NOMO-1 (cell line): ENCODE results near the gene HGS.

Source experiments
- DNase-seq, 2 experiments: peaks; one replicate each; lab custom pipeline; 2025; ENCODE audit not compliant: unreplicated experiment in 2 of 2; lab: John Stamatoyannopoulos, UW

The HGS gene

GRCh38 chr17:81702934-81703746, 19.3 kb downstream of the HGS start, which contains the start of gene MRPL12:
Gene MRPL12, plus strand, starts transcription at chr17:81703367. Its CDS starts 135 bp downstream, at chr17:81703502.
- peak; percentile 93 to 95 for DNase-seq

- DNase-seq, result peak in 1 of 2 experiments; percentile 11
Observed at GRCh38 chr17:81703747-81704654, 20.2 kb downstream of the HGS start.

- DNase-seq, result no peak
Observed at GRCh38 chr17:81705518-81706231, 21.9 kb downstream of the HGS start.

DNA sequence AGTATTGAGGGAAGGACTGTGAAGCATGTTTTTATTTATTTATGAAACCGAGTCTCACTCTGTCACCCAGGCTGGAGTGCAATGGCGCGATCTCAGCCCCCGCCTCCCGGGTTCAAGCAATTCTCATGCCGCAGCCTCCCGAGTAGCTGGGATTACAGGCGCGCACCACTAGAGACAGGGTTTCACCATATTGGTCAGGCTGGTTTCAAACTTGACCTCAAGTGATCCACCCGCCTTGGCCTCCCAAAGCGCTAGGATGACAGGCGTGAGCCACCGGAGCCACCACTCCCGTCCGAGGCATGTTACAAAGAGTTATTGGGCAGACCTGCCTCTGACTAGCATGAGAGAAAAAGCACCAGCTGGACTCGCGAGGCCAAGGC, 22.4 kb downstream of the HGS start:
- no peak for DNase-seq

DNA sequence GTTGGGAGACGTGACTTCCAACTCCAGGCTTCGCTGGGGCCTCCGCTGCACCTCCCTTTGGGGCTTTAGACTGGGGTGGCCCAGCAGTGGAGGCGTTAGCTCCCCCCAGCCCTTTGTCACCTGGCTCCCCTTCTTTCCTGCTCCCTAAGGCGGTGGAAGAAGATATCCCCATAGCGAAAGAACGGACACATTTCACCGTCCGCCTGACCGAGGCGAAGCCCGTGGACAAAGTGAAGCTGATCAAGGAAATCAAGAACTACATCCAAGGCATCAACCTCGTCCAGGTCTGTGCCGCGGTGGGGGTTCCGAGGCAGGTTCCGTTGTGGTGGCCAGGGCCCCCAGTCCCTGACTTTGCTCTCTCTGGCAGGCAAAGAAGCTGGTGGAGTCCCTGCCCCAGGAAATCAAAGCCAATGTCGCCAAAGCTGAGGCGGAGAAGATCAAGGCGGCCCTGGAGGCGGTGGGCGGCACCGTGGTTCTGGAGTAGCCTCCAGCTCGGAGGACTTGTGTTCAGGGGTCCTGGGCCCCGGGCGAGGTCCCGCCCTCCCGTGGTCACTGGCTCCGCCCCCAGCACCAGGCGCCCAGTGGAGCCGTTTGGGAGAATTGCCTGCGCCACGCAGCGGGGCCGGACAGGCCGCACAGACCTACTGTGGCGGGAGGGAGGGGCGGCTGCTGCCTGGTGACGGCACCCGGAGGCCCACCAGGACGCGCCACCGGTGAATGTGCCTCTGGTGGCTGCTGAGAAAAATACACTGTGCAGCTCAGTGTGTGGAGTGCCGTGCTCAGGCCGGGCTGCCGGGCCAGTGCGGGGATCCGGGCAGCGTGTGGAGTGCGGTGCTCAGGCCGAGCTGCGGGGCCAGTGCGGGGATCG, 23.2 kb downstream of the HGS start:
- no peak for DNase-seq

DNA sequence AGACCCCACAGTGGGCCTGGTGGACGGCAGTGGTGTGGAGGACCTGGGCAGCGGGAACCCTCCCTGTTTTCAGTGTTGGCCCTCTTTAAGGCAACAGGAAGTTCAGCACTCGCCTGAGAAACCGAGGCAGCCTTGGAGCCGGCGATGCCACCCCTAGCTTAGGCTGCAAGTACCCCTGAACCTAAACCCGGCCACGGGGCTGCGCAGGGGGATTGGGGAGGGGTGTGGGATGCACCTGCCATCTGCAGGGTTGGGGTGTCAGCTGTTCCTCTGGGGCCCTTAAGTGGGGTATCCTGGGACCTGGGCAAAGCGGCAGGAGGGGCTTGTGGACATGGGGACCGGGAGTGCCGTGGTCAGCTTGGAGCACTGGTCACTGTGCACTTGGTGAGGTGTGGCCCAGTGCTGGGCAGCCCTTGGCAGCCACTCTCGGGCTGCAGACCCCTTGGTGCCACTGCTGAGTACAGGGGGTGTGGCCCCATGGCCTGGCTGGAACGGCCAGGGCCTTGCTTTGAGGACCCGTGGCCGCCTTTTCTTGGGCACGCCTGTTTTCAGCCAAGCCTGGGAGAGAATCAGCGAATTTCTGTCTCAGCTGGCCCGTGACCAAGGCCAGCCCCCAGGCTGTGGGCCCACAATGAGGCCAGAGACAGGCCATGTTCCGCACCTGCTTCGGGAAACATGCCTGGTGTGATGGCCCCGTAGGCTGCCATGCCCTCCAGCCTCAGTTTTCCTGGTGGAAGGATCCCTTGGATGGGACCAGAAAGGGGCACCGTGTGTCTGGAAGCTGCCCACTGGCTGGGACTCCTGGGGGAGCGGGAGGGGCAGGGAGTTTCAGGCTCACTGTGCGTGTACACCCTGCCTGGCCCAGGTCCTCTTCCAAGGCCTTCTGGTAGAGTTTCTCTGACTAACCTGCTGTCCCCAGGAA, 24.2 kb downstream of the HGS start:
- no peak for DNase-seq

- DNase-seq, result no peak
Observed at GRCh38 chr17:81708739-81709185, 25.0 kb downstream of the HGS start.

GRCh38 chr17:81710514-81711308, 26.9 kb downstream of the HGS start:
- DNase-seq, result peak; percentile 27 to 61

- DNase-seq, result peak; percentile 69 to 82
Observed at GRCh38 chr17:81711814-81712467, 28.1 kb downstream of the HGS start, which contains the start of gene SLC25A10. Gene SLC25A10, plus strand, starts transcription at chr17:81712284. Its CDS starts 143 bp downstream, at chr17:81712427.

GRCh38 chr17:81712468-81713003, 28.7 kb downstream of the HGS start:
- peak in 1 of 2 experiments; percentile 7 for DNase-seq

DNA sequence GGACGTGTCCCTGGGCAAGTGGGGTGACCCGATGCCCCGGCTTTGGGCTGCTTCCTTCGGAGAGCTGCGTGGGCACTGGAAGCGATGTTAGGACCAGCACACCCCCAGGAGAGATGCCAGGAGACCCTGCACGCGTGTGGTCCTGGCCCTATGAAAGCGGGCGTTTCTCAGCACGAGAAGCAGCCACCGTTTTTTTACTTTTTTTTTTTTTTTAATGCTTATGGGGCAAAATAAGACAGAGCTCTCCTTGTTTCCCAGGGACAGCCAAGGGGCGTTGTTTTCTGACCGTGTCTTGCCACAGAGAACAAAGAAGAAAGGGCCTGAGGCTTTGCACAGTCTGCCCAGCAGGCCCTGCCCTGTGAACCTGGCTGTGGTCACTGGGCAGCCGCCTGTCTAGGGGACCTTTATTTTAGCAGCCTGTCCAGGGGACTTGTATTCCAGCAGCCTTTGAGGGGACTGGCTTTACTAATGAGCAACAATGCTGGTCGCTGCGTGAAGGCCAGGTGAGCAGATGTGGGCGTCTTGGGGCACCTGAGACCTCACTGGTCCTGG, 29.3 kb downstream of the HGS start:
- DNase-seq, result no peak

DNA sequence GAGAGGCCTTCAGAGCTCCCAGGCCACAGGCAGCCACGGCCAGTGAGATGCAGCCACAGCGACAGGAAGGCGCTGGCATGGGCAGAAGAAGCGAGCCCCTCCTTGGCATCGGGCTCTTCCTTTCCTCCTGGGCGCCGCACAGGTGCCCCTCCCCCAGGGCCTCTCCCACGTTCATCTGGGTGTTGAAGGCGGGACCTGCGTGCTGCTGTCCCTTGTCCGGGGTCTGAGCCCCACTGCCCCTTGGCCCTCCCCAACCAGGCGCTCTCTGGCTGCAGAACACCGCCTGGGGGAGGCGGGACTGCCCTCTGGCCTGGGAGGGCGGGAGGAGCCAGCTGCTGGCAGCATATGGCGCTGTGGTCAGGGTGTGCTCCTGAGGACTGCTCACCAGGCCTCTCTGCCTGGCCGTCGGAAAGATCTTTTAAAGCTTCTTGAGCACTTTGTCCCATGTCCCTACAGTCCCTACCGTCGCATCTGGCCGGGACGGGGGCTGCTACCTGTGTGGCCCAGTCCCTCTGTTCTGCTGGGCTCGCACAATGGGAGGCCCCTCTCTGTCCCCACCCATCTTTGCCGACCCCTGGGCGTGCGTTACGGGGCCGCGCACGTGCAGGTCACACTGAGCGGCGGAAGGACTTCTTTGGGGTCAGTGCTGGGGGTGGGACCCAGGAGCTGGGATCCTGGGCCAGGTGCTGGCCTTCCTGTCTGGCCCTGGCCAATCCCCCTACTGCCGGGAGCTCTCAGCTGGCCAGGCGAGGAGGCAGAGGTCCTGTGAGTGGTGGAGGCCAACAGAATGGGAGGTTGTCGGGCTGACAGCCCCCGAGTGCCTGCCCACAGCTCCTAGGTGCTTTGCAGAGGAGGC, 30.0 kb downstream of the HGS start:
- DNase-seq, result no peak

- DNase-seq, result no peak
Observed at GRCh38 chr17:81714412-81715106, 30.7 kb downstream of the HGS start.

DNA sequence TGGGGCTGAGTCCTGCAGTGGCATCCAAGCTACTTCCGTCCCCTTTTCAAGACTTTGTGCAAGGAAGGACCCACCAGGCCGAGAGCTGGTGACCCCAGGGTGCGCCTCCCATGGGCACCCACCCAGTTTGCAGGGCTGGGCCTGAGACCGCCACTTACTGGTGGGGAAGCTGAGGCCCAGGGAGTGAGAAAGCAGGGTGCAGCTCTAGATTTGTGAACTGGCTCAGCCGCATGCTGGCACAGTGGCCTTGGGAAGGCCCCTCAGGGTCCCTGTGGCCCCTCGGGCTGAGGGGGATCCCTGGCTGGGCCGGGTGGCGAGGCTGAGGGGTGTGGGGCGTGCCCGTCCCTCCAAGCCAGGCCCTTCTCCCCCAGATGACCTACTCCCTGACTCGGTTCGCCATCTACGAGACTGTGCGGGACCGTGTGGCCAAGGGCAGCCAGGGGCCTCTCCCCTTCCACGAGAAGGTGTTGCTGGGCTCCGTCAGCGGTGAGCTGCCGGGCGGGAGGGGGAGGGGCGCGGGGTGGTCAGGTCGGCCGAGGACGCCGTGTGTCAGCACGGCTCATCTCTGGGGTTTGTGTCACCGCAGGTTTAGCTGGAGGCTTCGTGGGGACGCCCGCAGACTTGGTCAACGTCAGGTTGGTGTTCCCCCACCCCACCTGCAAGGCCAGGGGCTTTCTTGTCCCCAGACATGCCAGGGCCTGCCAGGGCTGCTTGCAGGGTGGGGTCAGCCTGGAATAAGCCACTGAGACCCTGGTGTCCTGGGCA, 31.5 kb downstream of the HGS start:
- no peak for DNase-seq
